H9 (cell line): ENCODE results near the gene KRTAP1-5. TPM values are rescaled to one million over a fixed set of nuclear protein-coding genes. Genes with fewer than 3 reads are reported as not detected.
"Not testable (repeated sequence)": the region's sequence is repeated elsewhere in the genome, so short reads cannot be mapped to it uniquely, and the experiment has no call there.

ENCODE experiments used
- DNase-seq: peaks from one replicate; pipeline ENCODE4 v3.0.0-alpha.2; 2017
- H2AFZ ChIP-seq: one replicate; pipeline ENCODE4 v1.6.1; 2013; ENCODE audit warnings: mild to moderate bottlenecking, low read length, control low read depth, moderate library complexity
- H2AK5ac ChIP-seq: 2 replicates; pipeline ENCODE4 v1.6.1; 2013; ENCODE audit warnings: low read length, control low read depth, mixed read lengths; ENCODE audit not compliant: insufficient read length
- H2BK120ac ChIP-seq: one replicate; pipeline ENCODE4 v1.6.1; 2013; ENCODE audit warnings: low read depth, mild to moderate bottlenecking, low read length, control low read depth, inconsistent platforms; ENCODE audit not compliant: poor library complexity, severe bottlenecking
- H2BK12ac ChIP-seq: 2 replicates; pipeline ENCODE4 v1.6.1; 2013; ENCODE audit warnings: low read length, control low read depth, mixed read lengths, low read depth; ENCODE audit not compliant: insufficient read length
- H2BK15ac ChIP-seq: 2 replicates; pipeline ENCODE4 v1.6.1; 2013; ENCODE audit warnings: low read depth, low read length, control low read depth
- H2BK20ac ChIP-seq: one replicate; pipeline ENCODE4 v1.6.1; 2013; ENCODE audit warnings: low read depth, mild to moderate bottlenecking, low read length, control low read depth, inconsistent platforms; ENCODE audit not compliant: poor library complexity, severe bottlenecking
- H2BK5ac ChIP-seq: 2 replicates; pipeline ENCODE4 v1.6.1; 2013; ENCODE audit warnings: low read length, control low read depth, mixed read lengths; ENCODE audit not compliant: insufficient read length
- H3K14ac ChIP-seq: 2 replicates; pipeline ENCODE4 v1.6.1; 2013; ENCODE audit warnings: low read length, control low read depth; ENCODE audit not compliant: insufficient read depth
- H3K18ac ChIP-seq: 2 replicates; pipeline ENCODE4 v1.6.1; 2013; ENCODE audit warnings: low read depth, mild to moderate bottlenecking, mixed read lengths, low read length, control low read depth; ENCODE audit not compliant: insufficient read length
- H3K23ac ChIP-seq: 2 replicates; pipeline ENCODE4 v1.6.1; 2013; ENCODE audit warnings: low read length, control low read depth, mixed read lengths, low read depth; ENCODE audit not compliant: insufficient read length
- H3K23me2 ChIP-seq: 2 replicates; pipeline ENCODE4 v1.6.1; 2013; ENCODE audit warnings: low read depth, mild to moderate bottlenecking, mixed read lengths, low read length, control low read depth; ENCODE audit not compliant: insufficient read length, poor library complexity, severe bottlenecking
- H3K27ac ChIP-seq: 2 replicates; pipeline ENCODE4 v1.5.1; 2013; ENCODE audit warnings: low read length, control low read depth, mixed read lengths, low read depth; ENCODE audit not compliant: insufficient read length
- H3K27me3 ChIP-seq: 2 replicates; pipeline ENCODE4 v1.6.1; 2013; ENCODE audit warnings: low read length, control low read depth, inconsistent platforms; ENCODE audit not compliant: insufficient read depth
- H3K4ac ChIP-seq: 2 replicates; pipeline ENCODE4 v1.6.1; 2013; ENCODE audit warnings: low read depth, mild to moderate bottlenecking, control low read depth, inconsistent platforms, low read length, moderate library complexity
- H3K4me1 ChIP-seq: 2 replicates; pipeline ENCODE4 v1.6.1; 2013; ENCODE audit warnings: low read length, control low read depth, inconsistent platforms; ENCODE audit not compliant: insufficient read depth
- H3K4me2 ChIP-seq: 2 replicates; pipeline ENCODE4 v1.6.1; 2013; ENCODE audit warnings: low read length, control low read depth, mixed read lengths; ENCODE audit not compliant: insufficient read length, insufficient read depth
- H3K56ac ChIP-seq: 2 replicates; pipeline ENCODE4 v1.6.1; 2013; ENCODE audit warnings: low read depth, mild to moderate bottlenecking, mixed read lengths, low read length, control low read depth; ENCODE audit not compliant: insufficient read length
- H3K79me1 ChIP-seq: 2 replicates; pipeline ENCODE4 v1.6.1; 2013; ENCODE audit warnings: low read depth, mild to moderate bottlenecking, moderate library complexity, low read length, control low read depth, inconsistent platforms; ENCODE audit not compliant: insufficient read depth, poor library complexity, severe bottlenecking
- H3K79me2 ChIP-seq: 2 replicates; pipeline ENCODE4 v1.6.1; 2013; ENCODE audit warnings: low read length, control low read depth, inconsistent platforms; ENCODE audit not compliant: insufficient read depth
- H3K9ac ChIP-seq: 2 replicates; pipeline ENCODE4 v1.6.1; 2013; ENCODE audit warnings: low read length, control low read depth, mixed read lengths; ENCODE audit not compliant: insufficient read length; ENCODE audit errors: extremely low read depth
- H3K9me3 ChIP-seq: one replicate; pipeline ENCODE4 v1.6.1; 2013; ENCODE audit warnings: low read depth, low read length, inconsistent platforms; ENCODE audit not compliant: control insufficient read depth
- H3T11ph ChIP-seq: one replicate; pipeline ENCODE4 v1.6.1; 2013; ENCODE audit warnings: mild to moderate bottlenecking, low read length, control low read depth, inconsistent platforms
- H4K20me1 ChIP-seq: one replicate; pipeline ENCODE4 v1.6.1; 2013; ENCODE audit not compliant: control insufficient read depth, insufficient read length, insufficient read depth
- H4K5ac ChIP-seq: 2 replicates; pipeline ENCODE4 v1.6.1; 2013; ENCODE audit warnings: low read depth, mild to moderate bottlenecking, mixed read lengths, low read length, control low read depth; ENCODE audit not compliant: insufficient read length
- H4K8ac ChIP-seq: replicated peaks from 2 replicates; pipeline ENCODE4 v1.6.1; 2013; ENCODE audit warnings: low read length, control low read depth, mixed read lengths, low read depth; ENCODE audit not compliant: insufficient read length
- H4K91ac ChIP-seq: 2 replicates; pipeline ENCODE4 v1.6.1; 2013; ENCODE audit warnings: low read depth, mild to moderate bottlenecking, moderate library complexity, mixed read lengths, low read length, control low read depth; ENCODE audit not compliant: insufficient read length
- H3K27ac Mint-ChIP-seq, 3 experiments: 2 replicates in 2 of 3; 3 replicates in 1 of 3; pipeline ENCODE4 v1.8.0; 2020 to 2021; ENCODE audit warnings: mixed read lengths in 3 of 3, mild to moderate bottlenecking in 1 of 3, moderate library complexity in 1 of 3
- H3K27me3 Mint-ChIP-seq: 2 replicates; pipeline ENCODE4 v1.8.0; 2021; ENCODE audit warnings: low read depth, mild to moderate bottlenecking, moderate library complexity, mixed read lengths
- H3K36me3 Mint-ChIP-seq, 3 experiments: 2 replicates in 2 of 3; 3 replicates in 1 of 3; pipeline ENCODE4 v1.8.0; 2020 to 2021; ENCODE audit warnings: low read depth in 3 of 3, mixed read lengths in 3 of 3; ENCODE audit not compliant: insufficient read depth in 1 of 3
- H3K4me1 Mint-ChIP-seq, 2 experiments: 2 replicates each; pipeline ENCODE4 v1.8.0; 2020; ENCODE audit warnings: mixed read lengths in 2 of 2
- H3K4me3 Mint-ChIP-seq, 2 experiments: 2 replicates in 1 of 2; 3 replicates in 1 of 2; pipeline ENCODE4 v1.8.0; 2020 to 2021; ENCODE audit warnings: mild to moderate bottlenecking in 2 of 2, mixed read lengths in 2 of 2, moderate library complexity in 1 of 2
- H3K9me3 Mint-ChIP-seq, 2 experiments: 2 replicates in 1 of 2; 3 replicates in 1 of 2; pipeline ENCODE4 v1.8.0; 2020; ENCODE audit warnings: mild to moderate bottlenecking in 2 of 2, mixed read lengths in 2 of 2, moderate library complexity in 1 of 2
- WGBS: extraction: QIAGEN DNeasy Blood & Tissue Kit; methylation state at CpG from one replicate; pipeline ENCODE4 v1.1.7; 2013; ENCODE audit warnings: missing lambda C conversion rate, low lambda C conversion rate, mixed read lengths; ENCODE audit not compliant: insufficient read length; ENCODE audit errors: extremely low coverage; 5-methylcytosine and 5-hydroxymethylcytosine counted together
- total RNA-seq: library from RNA; stranded (reverse); gene quantifications from 2 replicates; pipeline ENCODE4 v1.2.1, GENCODE V29; 2021
- TF ChIP-seq, protein P1 (sequence below): fragments of 200-600 bp; sonication (generic); conservative IDR thresholded peaks from 3 replicates; pipeline ENCODE4 v1.8.0; 2021; ENCODE audit warnings: antibody characterized with exemption, mild to moderate bottlenecking

The KRTAP1-5 gene
- total RNA-seq, 1 experiment from 2014 or later: not detected

DNA sequence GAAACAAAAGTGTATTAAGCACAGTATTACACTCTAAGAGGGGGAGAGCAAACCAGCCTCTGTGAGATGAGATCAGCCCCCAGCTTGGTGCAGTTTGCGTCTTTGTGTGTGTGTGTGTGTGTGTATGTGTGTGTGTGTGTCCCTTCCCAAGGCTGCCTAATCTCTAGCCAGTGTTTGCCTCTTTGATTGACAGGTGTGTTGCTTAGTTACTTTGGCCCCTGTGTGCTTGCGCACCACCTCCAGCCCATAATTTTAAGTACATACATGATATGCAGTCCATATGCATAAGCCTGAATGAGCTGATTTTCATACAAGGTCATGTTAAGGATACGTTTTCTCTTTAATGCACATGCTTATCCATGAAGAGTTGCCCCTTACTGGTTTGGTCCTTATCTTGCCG, 25.2 kb downstream of the KRTAP1-5 start:
- no peak overlapping the region for H3K27ac Mint-ChIP-seq
- Histone ChIP-seq H2BK20ac (no peak overlapping the region), H3K4ac (no peak overlapping the region), H4K5ac (no peak overlapping the region), H3K79me2 (no peaks in the 10 kb centered on the region), H3K27ac (no peak overlapping the region), H2AFZ (no peak overlapping the region), H3K56ac (no peak overlapping the region), H3K4me2 (no peak overlapping the region), H4K91ac (no peak overlapping the region), H3K18ac (no peak overlapping the region), H2BK5ac (no peak overlapping the region), H4K20me1 (no peaks in the 10 kb centered on the region), H3K79me1 (no peaks in the 10 kb centered on the region), H3K9me3 (no peaks in the 10 kb centered on the region), H2BK15ac (no peak overlapping the region), H2BK120ac (no peak overlapping the region), H3K23ac (no peak overlapping the region), H2AK5ac (no peak overlapping the region), H3K27me3 (no peaks in the 10 kb centered on the region), H3K9ac (no peak overlapping the region), H3K14ac (no peak overlapping the region), H4K8ac (no peak overlapping the region), H2BK12ac (no peak overlapping the region), H3K4me1 (0 out of 2 replicates have a peak, but pooled peaks cover 3% of the 10 kb centered on the region), H3K23me2 (no peaks in the 10 kb centered on the region), H3T11ph (no peak overlapping the region)
- H3K36me3 Mint-ChIP-seq: no peaks in the 10 kb centered on the region
- no peak overlapping the region for H3K4me3 Mint-ChIP-seq
- TF ChIP-seq, protein P1, sequence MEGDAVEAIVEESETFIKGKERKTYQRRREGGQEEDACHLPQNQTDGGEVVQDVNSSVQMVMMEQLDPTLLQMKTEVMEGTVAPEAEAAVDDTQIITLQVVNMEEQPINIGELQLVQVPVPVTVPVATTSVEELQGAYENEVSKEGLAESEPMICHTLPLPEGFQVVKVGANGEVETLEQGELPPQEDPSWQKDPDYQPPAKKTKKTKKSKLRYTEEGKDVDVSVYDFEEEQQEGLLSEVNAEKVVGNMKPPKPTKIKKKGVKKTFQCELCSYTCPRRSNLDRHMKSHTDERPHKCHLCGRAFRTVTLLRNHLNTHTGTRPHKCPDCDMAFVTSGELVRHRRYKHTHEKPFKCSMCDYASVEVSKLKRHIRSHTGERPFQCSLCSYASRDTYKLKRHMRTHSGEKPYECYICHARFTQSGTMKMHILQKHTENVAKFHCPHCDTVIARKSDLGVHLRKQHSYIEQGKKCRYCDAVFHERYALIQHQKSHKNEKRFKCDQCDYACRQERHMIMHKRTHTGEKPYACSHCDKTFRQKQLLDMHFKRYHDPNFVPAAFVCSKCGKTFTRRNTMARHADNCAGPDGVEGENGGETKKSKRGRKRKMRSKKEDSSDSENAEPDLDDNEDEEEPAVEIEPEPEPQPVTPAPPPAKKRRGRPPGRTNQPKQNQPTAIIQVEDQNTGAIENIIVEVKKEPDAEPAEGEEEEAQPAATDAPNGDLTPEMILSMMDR: no peak
- H3K27me3 Mint-ChIP-seq: no peaks in the 10 kb centered on the region; the same call in 1 of the 2 replicates
- peaks cover 4 to 6% of the 10 kb centered on the region in 2 experiments for H3K4me1 Mint-ChIP-seq
- no peak for DNase-seq
- no CpG with 5 or more reads among the region's 4 CpGs for WGBS
- H3K9me3 Mint-ChIP-seq: no peaks in the 10 kb centered on the region

DNA sequence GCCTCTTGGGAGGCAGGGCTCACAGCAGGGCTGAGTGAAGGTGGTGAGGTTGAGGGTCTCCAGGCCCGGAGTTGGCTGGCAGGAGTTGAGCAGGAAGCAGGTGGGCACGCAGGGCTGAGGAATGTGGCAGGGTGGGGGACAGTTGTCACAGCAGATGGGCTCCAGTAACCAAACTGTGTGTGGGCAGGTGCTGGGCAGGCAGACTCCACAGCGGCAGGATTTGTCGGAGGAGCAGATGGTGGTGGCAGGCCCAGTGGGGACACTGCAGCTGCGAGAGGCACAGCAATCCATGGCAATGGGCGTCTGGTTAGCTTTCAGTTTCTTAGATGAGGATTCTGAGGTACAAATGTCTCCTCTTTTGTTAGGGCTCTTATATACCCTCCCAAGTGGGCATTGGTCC, 27.4 kb downstream of the KRTAP1-5 start, which contains the start of gene KRTAP3-2:
TSS of gene KRTAP3-2 (minus strand) at position 344 of the 400 bp plus-strand sequence. CDS start at position 291, 53 bp downstream.
- H4K20me1 ChIP-seq, H3K79me1 ChIP-seq, H2BK20ac ChIP-seq, H2BK12ac ChIP-seq, H3T11ph ChIP-seq, H3K4me2 ChIP-seq, H2BK15ac ChIP-seq, H3K23ac ChIP-seq, H2AFZ ChIP-seq, H2BK5ac ChIP-seq, H3K27ac ChIP-seq, H3K79me2 ChIP-seq, H3K27me3 Mint-ChIP-seq, H3K4me1 Mint-ChIP-seq, DNase-seq, H4K8ac ChIP-seq, H2AK5ac ChIP-seq, H3K4ac ChIP-seq, H3K18ac ChIP-seq, H3K9ac ChIP-seq, H3K23me2 ChIP-seq, H2BK120ac ChIP-seq, H4K91ac ChIP-seq, H4K5ac ChIP-seq, H3K36me3 Mint-ChIP-seq, H3K27ac Mint-ChIP-seq, H3K56ac ChIP-seq, H3K14ac ChIP-seq, H3K9me3 Mint-ChIP-seq, H3K9me3 ChIP-seq, H3K4me1 ChIP-seq, H3K27me3 ChIP-seq, H3K4me3 Mint-ChIP-seq: not testable (repeated sequence)
- no CpG with 5 or more reads among the region's 6 CpGs for WGBS
